ENCODE measurements around the gene TOP3B.

- TF ChIP-seq, protein P1, sequence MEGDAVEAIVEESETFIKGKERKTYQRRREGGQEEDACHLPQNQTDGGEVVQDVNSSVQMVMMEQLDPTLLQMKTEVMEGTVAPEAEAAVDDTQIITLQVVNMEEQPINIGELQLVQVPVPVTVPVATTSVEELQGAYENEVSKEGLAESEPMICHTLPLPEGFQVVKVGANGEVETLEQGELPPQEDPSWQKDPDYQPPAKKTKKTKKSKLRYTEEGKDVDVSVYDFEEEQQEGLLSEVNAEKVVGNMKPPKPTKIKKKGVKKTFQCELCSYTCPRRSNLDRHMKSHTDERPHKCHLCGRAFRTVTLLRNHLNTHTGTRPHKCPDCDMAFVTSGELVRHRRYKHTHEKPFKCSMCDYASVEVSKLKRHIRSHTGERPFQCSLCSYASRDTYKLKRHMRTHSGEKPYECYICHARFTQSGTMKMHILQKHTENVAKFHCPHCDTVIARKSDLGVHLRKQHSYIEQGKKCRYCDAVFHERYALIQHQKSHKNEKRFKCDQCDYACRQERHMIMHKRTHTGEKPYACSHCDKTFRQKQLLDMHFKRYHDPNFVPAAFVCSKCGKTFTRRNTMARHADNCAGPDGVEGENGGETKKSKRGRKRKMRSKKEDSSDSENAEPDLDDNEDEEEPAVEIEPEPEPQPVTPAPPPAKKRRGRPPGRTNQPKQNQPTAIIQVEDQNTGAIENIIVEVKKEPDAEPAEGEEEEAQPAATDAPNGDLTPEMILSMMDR (IDR thresholded peaks at IDR 0.05; ENCODE audit: low read depth, low read length, missing input control) = no peak
- TF ChIP-seq RAD21 (IDR thresholded peaks at IDR 0.05) (no peak), MAX (IDR thresholded peaks at IDR 0.05) (no peak), FOXA2 (IDR thresholded peaks at IDR 0.05) (no peak), RXRA (IDR thresholded peaks at IDR 0.05) (no peak), EGR1 (IDR thresholded peaks at IDR 0.05; ENCODE audit: low read depth in 2 of 2) (no peak), TAF1 (conservative IDR thresholded peaks at IDR 0.05) (no peak), FOXA1 (IDR thresholded peaks at IDR 0.05) (no peak), GABPA (IDR thresholded peaks at IDR 0.05 in 1 of 2, conservative IDR thresholded peaks at IDR 0.05 in 1 of 2) (no peak)
- TF ChIP-seq, protein P2, sequence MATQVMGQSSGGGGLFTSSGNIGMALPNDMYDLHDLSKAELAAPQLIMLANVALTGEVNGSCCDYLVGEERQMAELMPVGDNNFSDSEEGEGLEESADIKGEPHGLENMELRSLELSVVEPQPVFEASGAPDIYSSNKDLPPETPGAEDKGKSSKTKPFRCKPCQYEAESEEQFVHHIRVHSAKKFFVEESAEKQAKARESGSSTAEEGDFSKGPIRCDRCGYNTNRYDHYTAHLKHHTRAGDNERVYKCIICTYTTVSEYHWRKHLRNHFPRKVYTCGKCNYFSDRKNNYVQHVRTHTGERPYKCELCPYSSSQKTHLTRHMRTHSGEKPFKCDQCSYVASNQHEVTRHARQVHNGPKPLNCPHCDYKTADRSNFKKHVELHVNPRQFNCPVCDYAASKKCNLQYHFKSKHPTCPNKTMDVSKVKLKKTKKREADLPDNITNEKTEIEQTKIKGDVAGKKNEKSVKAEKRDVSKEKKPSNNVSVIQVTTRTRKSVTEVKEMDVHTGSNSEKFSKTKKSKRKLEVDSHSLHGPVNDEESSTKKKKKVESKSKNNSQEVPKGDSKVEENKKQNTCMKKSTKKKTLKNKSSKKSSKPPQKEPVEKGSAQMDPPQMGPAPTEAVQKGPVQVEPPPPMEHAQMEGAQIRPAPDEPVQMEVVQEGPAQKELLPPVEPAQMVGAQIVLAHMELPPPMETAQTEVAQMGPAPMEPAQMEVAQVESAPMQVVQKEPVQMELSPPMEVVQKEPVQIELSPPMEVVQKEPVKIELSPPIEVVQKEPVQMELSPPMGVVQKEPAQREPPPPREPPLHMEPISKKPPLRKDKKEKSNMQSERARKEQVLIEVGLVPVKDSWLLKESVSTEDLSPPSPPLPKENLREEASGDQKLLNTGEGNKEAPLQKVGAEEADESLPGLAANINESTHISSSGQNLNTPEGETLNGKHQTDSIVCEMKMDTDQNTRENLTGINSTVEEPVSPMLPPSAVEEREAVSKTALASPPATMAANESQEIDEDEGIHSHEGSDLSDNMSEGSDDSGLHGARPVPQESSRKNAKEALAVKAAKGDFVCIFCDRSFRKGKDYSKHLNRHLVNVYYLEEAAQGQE (IDR thresholded peaks at IDR 0.05) = no peak
Observed at GRCh38 chr22:21970800-21971617, 11.6 kb downstream of the TOP3B start.

Data from liver (tissue), 3 donors.